ENCODE measurements around the gene CDC40.
A peak's percentile ranks its signal among the peaks of the same experiment; 100 is the strongest.
"Not testable (repeated sequence)": the region's sequence is repeated elsewhere in the genome, so short reads cannot be mapped to it uniquely, and the experiment has no call there.

CDC40 gene

DNA sequence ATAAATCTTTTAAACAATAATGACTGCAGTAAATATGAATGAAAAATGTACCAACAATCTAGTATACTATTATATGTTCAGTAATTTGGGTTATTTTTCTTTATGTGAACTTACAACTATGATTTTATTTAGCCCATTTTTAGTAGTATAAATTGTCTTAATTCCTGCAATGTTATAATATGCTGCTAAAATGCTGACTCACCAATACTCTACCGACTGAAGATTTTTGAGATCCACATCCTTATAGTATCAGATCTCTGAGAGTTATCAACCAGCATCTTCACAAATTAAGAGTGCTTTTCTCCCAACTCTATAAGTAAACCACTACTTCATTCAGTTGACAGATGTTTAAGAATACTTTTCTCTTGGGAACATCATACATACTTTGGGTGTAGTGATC lies 16.6 kb downstream of the CDC40 start:
- DNase-seq (ENCODE audit: extremely low spot score, insufficient read length, low read depth) (no peak), FAIRE-seq (no peak)

DNA sequence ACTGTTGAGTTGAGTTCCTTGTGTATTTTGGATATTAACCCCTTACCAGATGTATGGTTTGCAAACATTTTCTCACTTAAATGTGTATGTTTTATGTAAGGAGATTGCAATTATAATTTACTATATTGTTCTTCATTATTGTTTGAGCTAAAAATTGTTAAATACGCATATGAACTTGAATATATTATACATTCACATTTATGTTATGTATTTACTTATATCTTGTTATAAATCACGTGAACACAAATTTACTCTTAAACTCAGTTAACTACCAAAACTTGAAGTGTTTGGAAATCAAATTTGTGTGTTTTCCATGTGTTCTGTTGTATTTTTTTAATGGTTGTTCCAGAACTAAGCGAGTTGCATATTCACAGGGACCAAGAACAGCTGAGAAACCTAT lies 18.3 kb downstream of the CDC40 start:
- FAIRE-seq, result no peak

DNA sequence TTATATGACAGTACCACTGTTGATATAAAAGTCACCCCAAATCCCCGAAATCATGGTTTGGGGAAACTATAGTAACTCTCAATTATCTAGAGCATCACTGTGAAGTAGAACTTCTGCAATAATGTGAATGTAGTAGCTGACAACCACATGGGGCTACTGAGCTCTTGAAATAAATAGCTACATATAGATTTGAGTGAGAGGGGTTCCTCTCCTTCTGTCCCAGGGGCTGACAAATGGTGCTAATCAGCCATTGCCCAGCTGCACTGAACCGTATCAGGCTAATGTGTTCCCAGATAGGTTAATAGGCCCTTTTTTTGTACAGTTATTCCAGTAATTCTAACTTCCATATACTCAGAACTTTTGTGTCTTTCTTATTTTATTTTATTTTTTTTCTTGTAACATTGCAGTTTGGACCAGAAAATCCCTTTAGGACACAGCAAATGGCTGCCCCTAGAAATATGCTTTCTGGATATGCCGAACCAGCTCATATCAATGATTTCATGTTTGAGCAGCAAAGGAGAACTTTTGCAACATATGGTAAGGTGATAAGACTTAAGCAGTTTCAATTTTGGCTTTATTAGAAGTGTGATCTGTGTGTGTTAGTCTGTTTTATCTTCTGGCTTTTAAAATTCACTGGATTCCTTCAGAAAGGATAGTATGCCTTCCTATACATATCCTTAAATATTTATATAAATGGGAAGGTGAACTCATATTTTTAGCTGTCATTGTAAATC lies 21.1 kb downstream of the CDC40 start:
- FAIRE-seq, result no peak
- no peak for DNase-seq (ENCODE audit: extremely low spot score, insufficient read length, low read depth)

More for the DNA sequence above, 18.3 kb downstream of the CDC40 start:
- DNase-seq (ENCODE audit: extremely low spot score, insufficient read length, low read depth), result no peak

DNA sequence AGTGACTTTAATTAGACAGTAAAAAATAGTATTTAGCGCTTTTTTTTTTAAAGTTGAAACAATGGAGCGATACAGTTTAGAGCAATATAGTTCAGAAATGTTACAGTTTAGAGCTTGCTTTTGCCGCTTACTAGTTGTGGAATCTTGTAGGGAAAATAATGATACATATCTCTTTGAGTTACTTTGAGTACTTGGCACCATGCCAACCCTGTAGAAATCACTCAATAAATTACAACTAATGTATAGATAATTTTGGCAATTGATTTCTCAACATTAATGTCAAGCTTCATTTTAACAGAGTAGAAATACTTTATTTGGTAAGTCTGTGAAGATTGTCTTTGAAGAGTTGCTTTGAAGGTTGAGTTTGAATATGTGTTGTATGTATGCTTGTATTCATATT lies 27.4 kb downstream of the CDC40 start:
- FAIRE-seq, result no peak
- no peak for DNase-seq (ENCODE audit: extremely low spot score, insufficient read length, low read depth)

DNA sequence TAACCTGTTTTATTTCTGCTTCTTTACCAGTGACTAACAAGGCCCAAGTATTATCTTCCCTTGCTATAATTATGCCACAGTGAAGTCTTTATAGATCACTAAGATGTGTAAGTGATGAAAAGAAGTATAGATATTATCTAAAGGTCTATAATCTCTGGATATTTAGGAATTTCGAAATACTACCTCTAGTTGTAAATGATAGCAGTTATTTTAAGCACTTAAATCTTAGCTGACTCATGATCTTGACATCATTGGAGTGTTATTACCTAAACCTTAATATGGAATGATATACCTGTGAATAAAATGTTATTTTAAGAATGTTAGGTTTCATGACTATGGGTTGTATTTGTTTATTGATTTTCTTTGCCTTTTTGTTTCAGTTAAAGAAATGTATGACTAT lies 31.5 kb downstream of the CDC40 start:
- FAIRE-seq (no peak), DNase-seq (ENCODE audit: extremely low spot score, insufficient read length, low read depth) (no peak)

DNA sequence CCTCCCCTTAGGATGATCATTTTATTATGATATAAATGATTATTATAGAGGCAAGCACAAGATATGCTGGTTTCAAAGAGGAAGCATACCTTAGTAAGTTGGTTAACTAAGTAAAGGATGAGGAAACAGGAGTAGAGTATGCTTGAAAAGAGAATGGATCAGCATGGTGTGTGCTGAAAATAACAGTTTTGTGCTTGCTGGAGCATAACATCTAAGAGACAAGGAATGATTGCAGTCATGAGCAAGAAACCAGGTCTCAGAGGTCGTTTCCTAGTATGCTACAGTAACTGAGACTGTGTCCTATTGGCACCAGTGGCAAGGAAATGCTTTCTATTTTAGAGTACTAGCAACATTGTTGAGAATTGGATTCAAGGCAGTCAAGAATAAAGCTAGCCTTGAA lies 34.1 kb downstream of the CDC40 start:
- DNase-seq (ENCODE audit: extremely low spot score, insufficient read length, low read depth) (no peak), FAIRE-seq (no peak)

DNA sequence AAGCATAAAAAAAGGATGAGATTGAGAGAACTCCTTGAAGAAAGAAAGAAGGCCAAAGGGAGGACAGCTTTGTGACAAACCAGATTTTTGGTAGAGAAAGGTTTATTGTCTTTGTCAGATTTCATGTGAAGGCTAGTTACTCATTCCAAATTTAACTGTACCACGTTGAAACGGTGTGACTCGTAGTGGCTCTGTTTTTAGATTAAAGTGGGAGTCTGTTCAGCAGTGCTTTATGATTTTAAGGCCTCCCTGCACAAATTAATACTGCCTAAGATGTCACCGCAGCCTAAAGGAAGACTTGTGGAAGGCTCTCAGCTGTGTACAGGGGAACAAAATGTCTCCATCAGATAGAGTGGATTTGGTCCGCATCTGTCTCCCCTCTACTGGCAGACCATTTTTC lies 35.9 kb downstream of the CDC40 start:
- FAIRE-seq (no peak), DNase-seq (ENCODE audit: extremely low spot score, insufficient read length, low read depth) (no peak)

DNA sequence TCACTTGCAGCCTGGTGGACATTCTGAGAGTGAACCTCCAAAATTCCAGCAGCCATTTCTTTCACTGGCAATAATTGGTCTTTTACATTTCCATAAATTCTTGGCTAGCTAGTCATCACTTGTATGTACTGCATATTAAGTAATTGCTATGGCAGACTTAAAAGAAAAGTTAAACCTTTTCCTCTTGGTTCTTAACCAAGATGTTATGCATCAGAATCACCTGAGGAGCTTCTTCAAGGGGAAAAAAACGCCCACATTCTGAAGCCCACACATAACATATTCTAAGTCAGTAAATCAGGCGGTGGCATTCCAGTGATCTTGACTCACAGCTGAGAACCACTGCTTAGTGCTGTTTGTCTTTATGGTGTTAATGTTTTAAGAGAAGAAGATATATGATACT lies 37.0 kb downstream of the CDC40 start:
- FAIRE-seq, result no peak

DNA sequence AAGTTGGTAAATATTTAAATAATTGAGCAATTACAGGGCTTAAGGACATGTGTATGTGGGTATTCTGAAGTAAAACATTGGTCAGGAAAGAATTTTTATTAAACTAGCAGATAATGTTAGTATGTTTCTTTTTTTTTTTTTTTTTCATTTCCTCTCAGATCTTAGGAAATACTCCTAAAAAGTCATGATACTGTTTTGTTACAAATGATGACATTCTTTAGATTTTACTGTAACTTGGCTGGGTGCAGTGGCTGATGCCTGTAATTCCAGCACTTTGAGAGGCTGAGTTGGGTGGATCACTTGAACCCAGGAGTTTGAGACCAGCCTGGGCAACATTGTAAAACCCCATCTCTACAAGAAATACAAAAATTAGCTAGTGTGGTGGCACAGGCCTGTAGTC lies 41.5 kb downstream of the CDC40 start:
- no peak for DNase-seq (ENCODE audit: extremely low spot score, insufficient read length, low read depth)

More for the DNA sequence above, 37.0 kb downstream of the CDC40 start:
- DNase-seq (ENCODE audit: extremely low spot score, insufficient read length, low read depth), result no peak

DNA sequence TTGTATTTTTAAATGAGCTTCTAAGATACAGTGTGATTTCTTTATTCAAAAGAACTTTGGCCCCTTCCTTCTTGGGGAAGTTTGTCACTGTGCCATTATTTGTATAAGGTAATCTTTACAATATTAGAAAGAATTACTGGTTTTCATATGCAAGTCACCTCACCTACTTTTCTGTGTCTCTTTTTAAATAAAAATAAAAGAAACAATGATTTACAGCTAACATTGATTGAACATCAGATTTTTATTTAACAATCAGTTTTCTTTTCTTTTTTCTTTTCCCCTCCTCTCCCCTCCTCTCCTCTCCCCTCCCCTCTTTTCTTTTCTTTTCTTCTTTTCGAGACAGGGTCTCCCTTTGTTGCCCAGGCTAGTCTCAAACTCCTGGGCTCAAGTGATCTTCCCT lies 46.0 kb downstream of the CDC40 start:
- FAIRE-seq, result no peak
- DNase-seq (ENCODE audit: extremely low spot score, insufficient read length, low read depth), result no peak

More for the DNA sequence above, 41.5 kb downstream of the CDC40 start:
- FAIRE-seq, result no peak

DNA sequence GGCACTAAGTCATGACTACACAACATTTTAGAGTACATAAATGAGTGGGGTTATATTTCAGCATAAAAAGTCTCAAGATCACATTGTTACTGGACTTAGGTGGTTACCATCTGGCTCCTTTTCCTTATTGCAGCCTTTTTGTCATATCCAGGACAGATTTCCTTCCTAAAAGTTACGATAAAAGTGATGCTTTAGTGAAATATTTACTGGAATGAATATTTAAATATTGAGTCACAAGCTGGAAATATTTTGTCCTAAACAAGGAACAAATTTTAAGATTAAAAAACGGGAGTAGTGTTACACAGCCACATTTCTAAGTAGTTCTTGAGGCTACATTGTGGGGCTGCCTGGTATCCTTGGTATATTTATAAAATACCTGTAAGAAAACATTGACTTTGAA lies 52.2 kb downstream of the CDC40 start:
- DNase-seq (ENCODE audit: extremely low spot score, insufficient read length, low read depth) (no peak), FAIRE-seq (no peak)

DNA sequence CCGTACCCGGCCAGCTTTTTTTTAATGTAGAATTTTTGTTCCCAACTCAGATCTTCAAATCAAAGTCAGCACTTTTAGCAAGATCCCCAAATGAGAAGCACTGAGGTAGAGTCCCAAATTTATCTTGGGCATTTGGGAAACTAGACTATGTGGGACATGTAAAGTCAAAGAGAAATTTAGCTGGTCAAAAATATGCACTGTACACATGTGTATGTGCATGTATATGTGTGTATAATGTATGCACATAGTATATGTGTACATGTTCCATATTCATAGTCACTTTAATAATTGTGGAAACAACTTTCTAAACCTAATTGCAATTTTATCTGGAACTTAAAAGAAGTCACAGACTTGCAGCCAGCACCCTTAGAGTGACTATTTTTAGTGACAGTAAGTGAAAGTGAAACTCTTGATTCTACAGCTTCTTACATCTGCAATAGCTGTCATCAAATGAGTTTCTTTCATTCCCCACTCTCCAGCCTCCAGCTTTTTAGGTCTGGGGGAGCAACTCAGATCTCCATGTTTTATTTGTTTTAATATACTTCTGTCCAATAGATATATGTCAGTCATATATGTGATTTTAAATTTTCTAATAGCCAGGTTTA lies 53.6 kb downstream of the CDC40 start:
- peak; percentile 85 for FAIRE-seq
- peak; percentile 37 for DNase-seq (ENCODE audit: extremely low spot score, insufficient read length, low read depth)

DNA sequence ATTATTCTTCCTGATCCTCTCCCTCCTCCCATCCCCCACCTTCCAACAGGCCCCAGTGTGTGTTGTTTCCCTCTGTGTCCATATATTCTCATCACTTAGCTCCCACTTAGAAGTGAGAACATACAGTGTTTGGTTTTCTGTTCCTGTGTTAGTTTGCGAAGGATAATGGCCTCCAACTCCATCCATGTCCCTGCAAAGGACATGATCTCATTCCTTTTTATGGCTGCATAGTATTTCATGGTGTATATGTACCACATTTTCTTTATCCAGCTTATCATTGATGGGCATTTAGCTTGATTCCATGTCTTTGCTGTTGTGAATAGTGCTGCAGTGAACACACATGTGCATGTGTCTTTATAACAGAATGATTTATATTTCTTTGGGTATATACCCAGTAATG lies 55.8 kb downstream of the CDC40 start:
- not testable (repeated sequence) for FAIRE-seq; DNase-seq (ENCODE audit: extremely low spot score, insufficient read length, low read depth)

DNA sequence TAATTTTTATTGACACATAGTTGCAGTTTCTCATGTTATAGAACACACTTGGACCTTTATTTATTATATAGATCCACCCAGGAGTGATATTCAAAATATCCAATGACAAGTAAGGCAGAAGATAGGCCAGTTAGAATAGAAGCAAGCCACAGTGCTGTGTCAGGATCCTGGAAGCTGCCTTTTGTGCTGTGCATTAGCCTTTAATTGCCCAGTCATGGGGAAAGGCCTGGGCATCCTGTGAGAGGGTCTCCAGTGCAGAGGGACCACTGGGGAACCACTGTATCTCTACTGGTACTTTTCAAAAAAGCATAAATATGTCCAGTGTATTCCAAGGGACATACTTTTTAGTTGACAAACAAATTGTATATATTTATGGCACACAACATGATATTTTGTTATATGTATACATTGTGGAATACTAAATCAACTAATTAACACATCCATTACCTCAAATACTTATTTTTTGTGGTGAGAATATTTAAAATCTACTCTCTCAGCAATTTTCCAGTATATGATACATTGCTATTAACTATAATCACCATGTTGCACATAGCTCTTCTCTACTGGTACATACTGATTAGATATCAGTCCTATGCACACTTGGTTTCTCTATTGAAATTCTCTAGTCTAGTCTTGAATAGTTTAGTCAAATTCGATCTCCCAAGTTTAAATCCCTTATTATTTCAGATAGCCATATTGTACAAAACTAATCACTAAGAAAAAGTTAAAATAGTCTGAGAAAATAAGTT lies 59.5 kb downstream of the CDC40 start:
- no peak for FAIRE-seq
- DNase-seq (ENCODE audit: extremely low spot score, insufficient read length, low read depth), result no peak

DNA sequence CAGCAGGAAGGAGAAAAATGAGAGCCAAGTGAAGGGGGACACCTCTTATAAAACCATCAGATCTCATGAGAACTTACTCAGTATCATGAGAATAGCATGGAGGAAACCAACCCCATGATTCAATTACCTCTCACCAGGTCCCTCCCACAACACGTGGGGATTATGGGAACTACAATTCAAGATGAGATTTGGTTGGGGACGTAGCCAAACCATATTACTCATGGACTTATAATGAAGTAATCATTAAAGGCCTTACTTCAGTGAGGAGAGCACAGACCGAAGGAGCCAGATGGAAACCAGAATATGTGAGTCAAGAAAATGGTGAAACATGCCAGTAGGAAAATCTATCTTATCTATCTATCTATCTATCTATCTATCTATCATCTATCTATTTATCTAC lies 64.4 kb downstream of the CDC40 start:
- DNase-seq (ENCODE audit: extremely low spot score, insufficient read length, low read depth); FAIRE-seq: not testable (repeated sequence)

DNA sequence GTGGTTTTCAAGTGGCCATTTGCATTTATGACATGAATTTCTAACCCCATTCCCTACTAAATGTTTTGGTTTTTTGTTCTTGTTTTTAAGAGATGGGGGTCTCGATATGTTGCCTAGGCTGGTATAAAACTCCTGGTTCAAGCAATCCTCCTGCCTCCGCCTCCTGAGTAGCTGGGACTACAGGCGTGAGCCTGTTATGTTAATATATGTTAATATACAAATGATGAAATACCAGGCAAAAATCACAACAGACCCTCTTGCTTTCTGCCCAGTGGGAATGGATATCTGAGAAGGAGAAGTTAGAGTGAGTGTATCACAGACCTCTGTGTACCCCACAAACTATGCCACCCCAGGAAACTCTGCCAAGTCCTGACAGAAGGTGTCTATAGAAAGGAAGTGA lies 66.2 kb downstream of the CDC40 start:
- no peak for FAIRE-seq
- no peak for DNase-seq (ENCODE audit: extremely low spot score, insufficient read length, low read depth)

DNA sequence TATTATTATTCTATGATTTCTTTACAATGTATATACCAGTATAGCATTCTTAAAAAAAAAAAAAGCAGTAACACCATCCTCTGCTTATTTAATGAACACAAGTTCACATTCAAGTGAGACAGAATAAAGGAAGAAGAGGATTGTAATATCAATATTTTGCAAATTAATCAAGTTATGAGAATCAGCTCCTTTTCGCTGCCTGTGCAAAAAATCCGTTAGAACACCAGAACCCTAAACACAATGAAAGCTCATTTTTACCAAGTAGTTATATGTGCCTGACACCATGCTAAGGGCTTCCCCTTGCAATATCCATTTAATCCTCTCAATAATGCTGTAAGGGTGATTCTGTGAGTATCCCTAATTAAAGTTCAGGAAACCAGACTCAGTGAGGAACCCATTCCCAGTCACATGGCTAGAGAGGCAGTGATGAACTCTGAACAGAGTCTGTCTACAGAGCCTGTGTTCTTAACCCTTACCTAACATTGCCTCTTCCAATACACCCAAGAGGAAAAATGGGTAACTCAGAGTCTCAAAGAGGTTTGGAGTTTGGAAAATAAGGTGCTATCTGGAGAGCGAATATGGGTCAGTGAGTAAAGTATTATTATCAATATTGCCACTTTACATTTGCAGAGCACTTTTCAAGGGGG lies 66.8 kb downstream of the CDC40 start:
- DNase-seq (ENCODE audit: extremely low spot score, insufficient read length, low read depth) (no peak), FAIRE-seq (no peak)

DNA sequence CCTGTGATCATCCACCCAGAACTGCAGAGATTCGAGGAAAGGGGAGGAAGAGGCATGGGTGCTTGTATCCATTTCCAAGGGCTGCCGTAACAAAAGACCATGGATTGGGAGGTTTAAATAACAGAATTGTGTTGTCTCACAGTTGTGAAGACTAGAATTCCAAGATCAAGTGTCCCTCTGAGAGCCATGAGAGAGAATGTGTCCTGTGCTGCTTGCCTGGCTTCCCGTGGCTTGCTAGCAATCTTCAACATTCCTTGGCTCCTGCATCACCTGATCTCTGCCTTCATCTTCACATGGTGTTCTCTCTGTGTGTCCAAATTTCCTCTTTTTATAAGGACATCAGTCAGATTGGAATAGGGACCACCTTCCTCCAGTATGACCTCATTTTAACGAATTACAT lies 69.8 kb downstream of the CDC40 start:
- DNase-seq (ENCODE audit: extremely low spot score, insufficient read length, low read depth) (no peak), FAIRE-seq (no peak)

DNA sequence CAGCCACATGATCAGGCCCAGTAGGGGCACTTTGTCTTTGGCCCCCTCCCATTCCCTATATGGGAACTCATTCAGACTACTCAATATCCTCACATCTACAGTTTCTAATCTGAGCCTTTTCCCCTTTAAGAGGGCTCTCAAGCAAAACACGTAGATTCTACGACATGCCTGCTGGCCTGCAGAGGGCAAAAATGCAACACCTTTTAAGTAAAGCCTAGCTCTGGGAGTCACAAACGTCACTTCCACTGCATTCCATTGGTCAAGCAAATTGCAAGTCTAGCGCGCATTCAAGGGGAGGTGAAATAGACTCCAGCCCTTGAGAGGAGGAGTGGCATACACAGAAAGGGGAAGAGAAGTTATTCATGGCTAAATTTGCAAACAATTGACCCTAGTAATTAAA lies 70.6 kb downstream of the CDC40 start:
- DNase-seq (ENCODE audit: extremely low spot score, insufficient read length, low read depth), result no peak
- FAIRE-seq, result no peak

DNA sequence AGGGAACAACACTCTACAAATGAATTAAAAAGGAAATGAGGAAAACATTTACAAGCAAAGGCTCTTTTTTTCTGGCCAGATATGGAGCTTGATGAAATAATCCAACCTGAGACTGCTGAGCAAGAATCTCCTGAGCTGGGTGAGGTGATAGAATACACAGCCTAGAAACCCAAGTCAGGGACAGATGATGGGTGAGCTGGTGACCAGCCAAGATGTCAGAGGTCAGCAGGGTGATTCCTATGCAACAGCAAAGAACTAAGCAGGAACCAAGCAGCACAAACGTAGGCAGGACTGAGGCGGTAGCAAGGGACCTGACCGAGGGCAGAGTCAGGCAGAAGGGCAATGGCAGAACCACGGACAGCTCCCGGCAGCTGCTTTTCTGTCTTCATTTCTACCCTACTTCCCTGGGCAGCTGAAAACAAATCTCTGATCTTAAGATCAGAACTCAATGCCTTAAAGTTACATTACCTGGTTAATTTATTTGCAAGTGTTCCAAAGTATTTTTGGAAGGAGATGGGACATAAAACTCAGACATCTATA lies 75.1 kb downstream of the CDC40 start:
- DNase-seq (ENCODE audit: extremely low spot score, insufficient read length, low read depth) (no peak), FAIRE-seq (no peak)

Data from GM18507 (cell line).